Measurements from ENCODE around the gene HACD3. TPM values are rescaled to one million over a fixed set of nuclear protein-coding genes. Genes with fewer than 3 reads are reported as not detected.

HACD3 gene
- polyA plus RNA-seq, 2 of the 4 experiments (the other 2 are of a cell fraction): 151 to 212 TPM

GRCh38 chr15:65509321-65509720, 20.9 kb upstream of the HACD3 start (continued):
- TF ChIP-seq ESRRA (IDR thresholded peaks at IDR 0.05; ENCODE audit: borderline replicate concordance, low read length): no peak

GRCh38 chr15:65512189-65512588, 18.1 kb upstream of the HACD3 start:
- TF ChIP-seq NFE2L2 (conservative IDR thresholded peaks at IDR 0.05; ENCODE audit: low read length) (no peak), CBX2 (IDR thresholded peaks at IDR 0.05; ENCODE audit: borderline replicate concordance, low read depth) (no peak), CHD4 (IDR thresholded peaks at IDR 0.05; ENCODE audit: borderline replicate concordance) (no peak)
- TF ChIP-seq, protein P1, sequence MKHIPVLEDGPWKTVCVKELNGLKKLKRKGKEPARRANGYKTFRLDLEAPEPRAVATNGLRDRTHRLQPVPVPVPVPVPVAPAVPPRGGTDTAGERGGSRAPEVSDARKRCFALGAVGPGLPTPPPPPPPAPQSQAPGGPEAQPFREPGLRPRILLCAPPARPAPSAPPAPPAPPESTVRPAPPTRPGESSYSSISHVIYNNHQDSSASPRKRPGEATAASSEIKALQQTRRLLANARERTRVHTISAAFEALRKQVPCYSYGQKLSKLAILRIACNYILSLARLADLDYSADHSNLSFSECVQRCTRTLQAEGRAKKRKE (CRISPR knock-in tag; IDR thresholded peaks at IDR 0.05; ENCODE audit: low read depth): no peak
- POLR2A ChIA-PET: interaction anchor here (1.0 kb wide), 1 partner anchor 14 kb away, joined by 3 read pairs; no protein-coding TSS in a partner anchor
- DNase-seq (ENCODE audit: low read depth in 1 of 2, low spot score in 1 of 2) (no peak), ATAC-seq (no peak), FAIRE-seq (no peak)
- Histone ChIP-seq H3K4me1 (peaks cover 13% of the 10 kb centered on the region), H3K9me3 (no peaks in the 10 kb centered on the region), H3K4me2 (no peak overlapping the region), H3K4me3 (no peak overlapping the region), H3K27ac (no peak overlapping the region)
- 92% methylated on average over 5 of the region's 5 CpGs for WGBS (ENCODE audit: missing lambda C conversion rate)
- CTCF ChIA-PET: interaction anchor here (1.1 to 3.2 kb wide), 2 partner anchors 23 to 111 kb away, joined by 4 to 13 read pairs; no protein-coding TSS in a partner anchor

DNA sequence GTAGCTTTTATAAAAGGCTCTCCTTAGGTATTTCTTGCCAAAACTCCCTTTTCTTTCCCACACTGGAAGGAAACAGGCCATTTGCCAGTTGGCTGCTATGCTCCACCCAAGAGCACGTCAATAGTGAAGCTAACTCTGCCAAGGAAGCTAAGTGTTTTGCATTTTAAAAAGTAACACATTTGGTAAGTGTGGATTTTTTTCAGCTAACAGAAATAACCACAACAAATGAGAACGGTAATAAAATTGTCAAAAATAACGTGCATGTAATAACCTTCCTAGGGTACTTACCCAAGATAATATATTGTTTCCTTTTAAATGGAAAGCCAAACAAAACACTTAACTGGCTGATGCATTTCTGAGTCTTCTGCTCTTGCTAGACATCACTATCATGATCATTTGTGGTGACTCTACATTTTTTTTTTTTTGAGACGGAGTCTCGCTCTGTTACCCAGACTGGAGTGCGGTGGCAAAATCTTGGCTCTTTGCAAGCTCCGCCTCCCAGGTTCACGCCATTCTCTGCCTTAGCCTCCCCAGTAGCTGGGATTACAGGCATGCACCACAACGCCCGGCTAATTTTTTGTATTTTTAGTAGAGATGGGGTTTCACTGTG, 17.4 kb upstream of the HACD3 start:
- no peaks in the 10 kb centered on the region for H3K9me3 ChIP-seq
- no peak overlapping the region for H3K27ac ChIP-seq
- 83% methylated on average over 10 of the region's 10 CpGs for WGBS (ENCODE audit: missing lambda C conversion rate)
- H3K4me1 ChIP-seq: peaks cover 14% of the 10 kb centered on the region
- TF ChIP-seq POLR2A (IDR thresholded peaks at IDR 0.05; ENCODE audit: low read length) (no peak), E2F6 (IDR thresholded peaks at IDR 0.05; ENCODE audit: borderline replicate concordance, low read depth) (no peak), KDM5A (IDR thresholded peaks at IDR 0.05) (no peak), HEYL (CRISPR knock-in tag; IDR thresholded peaks at IDR 0.05) (no peak), ELK1 (IDR thresholded peaks at IDR 0.05; ENCODE audit: low read depth, low read length) (no peak), RFX5 (IDR thresholded peaks at IDR 0.05) (no peak), CEBPB (IDR thresholded peaks at IDR 0.05) (no peak), CHD4 (IDR thresholded peaks at IDR 0.05; ENCODE audit: borderline replicate concordance) (no peak), ZSCAN20 (CRISPR knock-in tag; IDR thresholded peaks at IDR 0.05) (no peak), EP300 (IDR thresholded peaks at IDR 0.05) (no peak), MAX (IDR thresholded peaks at IDR 0.05) (no peak), NPAS2 (CRISPR knock-in tag; IDR thresholded peaks at IDR 0.05; ENCODE audit: borderline replicate concordance) (no peak), FOSL2 (IDR thresholded peaks at IDR 0.05) (no peak), FOSL2 (CRISPR knock-in tag; IDR thresholded peaks at IDR 0.05) (no peak), MYC (IDR thresholded peaks at IDR 0.05; ENCODE audit: borderline replicate concordance, low read length) (no peak)
- TF ChIP-seq, protein P2, sequence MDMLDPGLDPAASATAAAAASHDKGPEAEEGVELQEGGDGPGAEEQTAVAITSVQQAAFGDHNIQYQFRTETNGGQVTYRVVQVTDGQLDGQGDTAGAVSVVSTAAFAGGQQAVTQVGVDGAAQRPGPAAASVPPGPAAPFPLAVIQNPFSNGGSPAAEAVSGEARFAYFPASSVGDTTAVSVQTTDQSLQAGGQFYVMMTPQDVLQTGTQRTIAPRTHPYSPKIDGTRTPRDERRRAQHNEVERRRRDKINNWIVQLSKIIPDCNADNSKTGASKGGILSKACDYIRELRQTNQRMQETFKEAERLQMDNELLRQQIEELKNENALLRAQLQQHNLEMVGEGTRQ (IDR thresholded peaks at IDR 0.05): no peak
- no peak overlapping the region for H3K4me3 ChIP-seq
- ATAC-seq (no peak), DNase-seq (ENCODE audit: low read depth in 1 of 2, low spot score in 1 of 2) (no peak), FAIRE-seq (no peak)
- no peak overlapping the region for H3K4me2 ChIP-seq
- CTCF ChIA-PET: interaction anchor here (1.1 to 3.2 kb wide), 2 partner anchors 24 to 112 kb away, joined by 4 to 13 read pairs; no protein-coding TSS in a partner anchor
- POLR2A ChIA-PET: interaction anchor here (1.0 kb wide), 1 partner anchor 13 kb away, joined by 3 read pairs; no protein-coding TSS in a partner anchor
